RKO (cell line): Measurements from ENCODE around the gene ZNF236.

Experiments
- DNase-seq: peaks from one replicate; pipeline ENCODE4 v3.0.0-alpha.2; 2016; ENCODE audit warnings: low spot score

ZNF236 gene

DNA sequence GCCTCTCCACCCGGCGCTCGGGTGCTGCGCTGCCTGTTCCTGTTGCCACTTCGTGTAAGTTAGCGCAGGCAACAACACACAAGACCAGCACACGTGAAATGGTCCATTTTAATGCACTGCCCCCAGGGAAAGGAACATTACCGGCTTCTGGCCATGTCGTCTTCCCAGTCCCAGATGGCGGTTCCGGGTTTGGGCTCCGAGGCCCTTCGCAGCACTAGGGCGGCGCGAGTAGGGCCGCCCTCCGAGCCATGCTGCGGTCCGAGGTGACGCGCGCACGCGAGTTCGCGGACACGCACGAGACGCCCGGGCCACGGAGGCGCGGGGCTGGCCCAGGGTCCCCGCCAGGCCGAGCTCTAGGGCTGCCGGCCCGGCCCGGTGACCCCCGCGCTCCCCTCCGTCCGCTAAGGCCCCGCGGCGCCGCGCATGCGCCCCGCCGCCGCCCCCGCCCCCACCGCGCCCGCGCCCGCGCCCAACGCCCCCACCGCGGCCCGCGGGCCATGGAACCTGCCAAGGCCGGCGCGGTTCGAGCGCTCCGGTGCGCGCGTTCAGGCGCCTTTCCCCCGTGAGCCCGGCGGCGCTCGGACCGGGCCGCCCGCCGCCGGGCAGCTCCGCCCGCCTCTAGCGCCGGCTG is 367 bp upstream of the ZNF236 start:
- DNase-seq, result peak; percentile 51

GRCh38 chr18:76823161-76823538 is 793 bp downstream of the ZNF236 start:
- no peak for DNase-seq

DNA sequence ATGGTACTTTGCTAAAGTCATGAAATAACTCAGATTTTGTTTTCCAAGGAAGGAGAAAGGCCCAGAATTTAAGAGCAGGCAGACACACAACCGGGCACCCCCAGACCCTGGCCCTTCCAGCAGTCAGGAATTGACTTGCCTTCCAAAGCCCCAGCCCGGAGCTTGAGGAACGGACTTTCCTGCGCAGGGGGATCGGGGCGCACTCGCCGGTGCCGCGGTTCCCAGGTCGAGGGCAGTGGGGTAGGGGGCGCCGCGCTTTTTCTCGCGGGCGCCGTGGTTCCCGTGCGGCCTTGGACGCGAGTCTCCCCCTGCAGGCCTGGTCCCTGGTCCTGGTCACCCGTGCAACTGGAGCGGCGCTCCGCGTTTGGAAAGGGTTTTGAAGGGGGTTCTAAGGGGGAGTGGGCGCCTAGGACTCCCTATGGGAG is 1.2 kb downstream of the ZNF236 start:
- no peak for DNase-seq

DNA sequence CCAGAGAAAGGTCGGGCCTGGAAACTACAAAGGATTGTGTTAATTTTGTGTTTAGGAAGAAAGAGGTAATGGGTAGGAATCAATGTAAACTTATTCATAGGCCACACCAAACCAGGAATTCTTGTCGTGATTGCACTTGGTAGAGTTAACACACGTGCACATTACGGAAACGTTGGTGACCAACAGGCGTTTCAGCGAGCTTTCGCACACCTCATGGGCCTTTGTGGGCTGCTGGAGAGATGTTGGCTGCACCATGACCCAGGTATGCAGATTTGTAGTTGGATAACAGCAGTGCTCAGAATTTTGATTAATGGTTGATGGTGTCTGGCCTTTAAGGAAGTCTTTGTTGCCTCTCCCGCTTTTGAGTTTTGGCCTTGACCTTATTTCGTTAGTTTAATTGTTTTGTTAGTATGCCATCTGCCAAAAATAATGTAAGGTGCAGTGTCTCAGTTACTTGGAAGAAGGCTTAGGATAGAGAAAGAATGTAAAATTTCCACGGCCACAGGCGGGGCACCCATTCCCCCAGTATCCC is 1.9 kb downstream of the ZNF236 start:
- DNase-seq, result no peak

GRCh38 chr18:76824754-76825153 is 2.4 kb downstream of the ZNF236 start:
- DNase-seq, result no peak

DNA sequence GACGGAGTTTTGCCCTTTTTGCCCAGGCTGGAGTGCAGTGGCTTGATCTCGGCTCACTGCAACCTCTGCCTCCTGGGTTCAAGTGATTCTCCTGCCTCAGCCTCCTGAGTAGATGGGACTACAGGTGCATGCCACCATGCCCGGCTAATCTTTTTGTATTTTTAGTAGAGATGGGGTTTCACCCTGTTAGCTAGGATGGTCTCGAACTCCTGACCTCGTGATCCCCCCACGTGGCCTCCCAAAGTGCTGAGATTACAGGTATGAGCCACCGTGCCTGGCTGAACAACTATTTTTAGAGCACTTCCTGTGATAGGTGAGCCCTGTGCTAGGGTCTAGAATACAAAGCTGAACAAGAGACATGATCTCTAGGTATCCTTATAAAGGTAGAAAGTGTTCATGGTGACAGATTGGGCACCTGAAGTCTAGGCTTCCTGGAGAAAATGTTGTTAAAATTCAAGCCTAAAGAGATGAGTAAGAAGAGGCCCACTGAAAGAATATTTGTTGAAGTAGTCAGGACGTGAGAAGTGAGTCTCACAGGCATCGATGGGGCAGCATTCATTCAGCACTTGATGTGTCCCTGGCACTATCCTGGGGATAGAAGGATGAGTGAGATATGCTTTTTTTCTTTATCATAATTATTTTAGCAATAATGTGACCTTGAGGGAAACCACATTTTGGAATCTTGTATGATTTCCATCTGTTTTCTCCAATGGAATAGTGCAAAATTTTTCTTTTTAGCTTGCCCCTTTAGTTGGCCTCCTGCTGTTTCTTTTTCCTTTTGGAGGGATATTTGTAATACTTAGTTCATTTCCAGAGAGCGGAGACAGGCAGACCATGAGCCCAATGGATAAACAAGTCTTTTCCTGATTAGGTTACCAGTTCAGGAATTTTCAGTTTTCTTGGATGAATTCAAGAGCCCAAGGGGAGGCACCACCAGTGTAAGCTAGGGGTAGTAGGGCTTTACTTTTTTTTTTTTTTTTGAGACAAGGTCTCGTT is 5.1 kb downstream of the ZNF236 start:
- peak; percentile 29 for DNase-seq

DNA sequence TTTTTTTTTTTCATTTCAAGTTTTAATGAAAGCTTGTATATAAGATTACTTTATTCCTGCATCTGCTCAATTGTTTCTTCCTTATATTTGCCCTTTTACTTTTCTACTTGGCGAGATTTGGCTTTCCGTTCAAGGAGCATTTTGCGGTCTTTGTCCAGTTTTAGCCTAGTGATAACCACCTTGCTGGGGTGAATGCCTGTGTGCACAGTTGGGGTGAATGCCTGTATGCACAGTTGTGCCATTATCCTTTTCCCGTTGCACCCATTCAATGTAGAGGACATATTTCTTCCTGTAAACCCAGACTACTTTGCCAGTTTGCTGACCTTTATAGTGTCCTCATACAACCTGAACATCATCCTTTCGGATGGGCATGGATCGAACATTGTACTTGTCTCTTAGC is 12.0 kb downstream of the ZNF236 start:
- no peak for DNase-seq

DNA sequence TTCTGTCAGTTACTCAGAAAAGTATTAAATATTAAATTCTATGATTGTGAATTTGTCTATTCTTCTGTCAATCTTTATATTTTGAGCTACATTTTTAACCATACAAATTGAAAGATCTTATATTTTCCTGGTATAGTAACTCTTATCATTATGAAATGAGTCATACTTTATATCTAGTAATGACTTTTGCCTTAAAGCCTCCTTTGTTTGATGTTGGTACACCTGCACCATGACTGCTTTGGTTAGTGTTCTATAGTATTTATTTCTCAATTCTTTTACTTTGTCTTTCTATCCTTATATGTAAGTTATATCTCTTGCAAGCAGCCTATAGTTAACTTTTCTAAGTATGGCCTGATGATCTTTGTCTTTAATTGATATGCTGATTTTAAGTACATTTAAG is 13.0 kb downstream of the ZNF236 start:
- no peak for DNase-seq

DNA sequence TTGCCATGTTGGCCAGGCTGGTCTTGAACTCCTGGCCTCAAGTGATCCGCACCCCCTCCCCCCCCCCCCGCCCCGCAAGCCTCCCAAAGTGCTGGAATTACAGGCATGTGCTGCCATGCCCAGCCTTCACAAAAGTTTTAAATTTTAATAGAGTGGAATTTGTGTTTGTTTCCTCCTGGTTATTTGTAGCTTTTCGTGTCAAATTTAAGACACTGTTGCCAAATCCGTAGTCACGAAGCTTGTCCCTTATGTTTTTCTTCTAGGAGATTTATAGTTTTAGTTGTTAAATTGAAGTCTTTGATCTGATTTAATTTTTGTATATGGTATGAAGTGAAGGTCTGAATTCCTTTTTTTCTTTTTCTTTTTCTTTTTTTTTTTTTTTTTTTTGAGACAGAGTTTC is 14.7 kb downstream of the ZNF236 start:
- no peak for DNase-seq

- DNase-seq, result no peak
Observed at GRCh38 chr18:76838182-76838581, 15.8 kb downstream of the ZNF236 start.

- no peak for DNase-seq
Observed at GRCh38 chr18:76839086-76839794, 16.9 kb downstream of the ZNF236 start.

DNA sequence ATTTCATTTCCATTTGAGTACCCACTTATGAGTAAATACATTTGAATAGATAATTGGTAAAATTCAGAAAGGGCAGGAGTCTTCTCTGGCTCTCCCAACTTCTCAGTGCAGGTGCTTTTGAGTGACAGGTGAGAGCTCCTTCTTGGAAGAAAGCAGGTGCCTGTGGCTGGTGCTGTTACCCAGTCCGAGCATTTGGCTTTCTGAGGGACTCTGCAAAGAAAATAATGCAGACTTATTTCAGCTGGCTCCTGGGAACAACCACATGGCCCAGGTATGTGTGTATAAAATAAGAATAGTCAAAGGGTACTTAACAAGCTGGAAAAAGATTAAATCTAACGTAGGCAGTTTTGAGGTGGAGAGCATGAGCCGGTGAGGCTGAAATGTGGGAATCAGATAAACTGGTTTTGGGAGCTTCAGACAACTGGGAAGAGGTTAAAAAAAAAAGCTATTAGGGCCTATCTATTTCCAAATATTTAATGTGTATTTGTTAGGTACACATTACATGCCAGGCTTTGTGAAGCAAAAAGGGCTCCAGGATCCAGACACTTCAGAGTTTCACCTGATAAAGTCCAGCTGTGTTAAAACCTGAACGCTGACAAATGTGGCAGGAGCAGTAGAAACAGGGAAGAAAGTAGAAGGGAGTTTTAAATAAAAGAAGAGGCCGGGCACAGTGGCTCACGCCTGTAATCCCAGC is 20.6 kb downstream of the ZNF236 start:
- DNase-seq, result no peak

GRCh38 chr18:76844144-76844543 is 21.8 kb downstream of the ZNF236 start:
- DNase-seq, result no peak

DNA sequence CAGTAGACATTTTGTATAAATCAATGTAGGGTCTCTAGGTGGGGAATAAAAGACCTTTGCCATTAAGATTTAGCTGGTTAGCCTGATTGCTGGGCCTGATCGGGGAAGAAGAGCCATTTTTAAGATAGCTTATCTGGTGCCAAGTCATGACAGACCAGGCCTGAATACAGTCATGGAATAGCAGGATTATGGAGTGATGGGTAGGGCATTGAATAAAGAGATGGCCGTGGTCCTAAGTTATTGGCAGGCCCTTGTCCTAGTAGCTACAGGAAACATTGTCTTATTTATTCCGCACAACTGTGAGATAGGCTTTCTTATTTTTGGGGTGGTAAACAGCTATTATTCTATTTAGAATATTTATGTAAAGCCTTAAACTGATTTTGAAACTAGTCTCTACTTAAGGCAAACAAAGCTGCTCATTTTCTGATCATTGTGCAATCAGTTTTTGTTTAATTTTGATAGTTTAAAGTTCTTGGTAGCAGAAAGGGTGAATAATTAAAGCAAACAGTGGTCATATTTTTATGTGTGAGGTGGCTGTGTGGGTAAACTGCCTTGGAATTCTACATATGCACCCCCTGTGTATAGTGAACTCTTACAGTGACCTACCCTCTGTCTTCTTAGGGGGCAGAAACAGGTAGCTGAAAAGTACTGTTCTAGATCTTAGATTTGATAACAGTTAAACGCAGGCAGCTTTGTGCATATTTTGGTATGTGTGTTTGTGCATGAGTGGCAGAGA is 22.6 kb downstream of the ZNF236 start:
- no peak for DNase-seq

DNA sequence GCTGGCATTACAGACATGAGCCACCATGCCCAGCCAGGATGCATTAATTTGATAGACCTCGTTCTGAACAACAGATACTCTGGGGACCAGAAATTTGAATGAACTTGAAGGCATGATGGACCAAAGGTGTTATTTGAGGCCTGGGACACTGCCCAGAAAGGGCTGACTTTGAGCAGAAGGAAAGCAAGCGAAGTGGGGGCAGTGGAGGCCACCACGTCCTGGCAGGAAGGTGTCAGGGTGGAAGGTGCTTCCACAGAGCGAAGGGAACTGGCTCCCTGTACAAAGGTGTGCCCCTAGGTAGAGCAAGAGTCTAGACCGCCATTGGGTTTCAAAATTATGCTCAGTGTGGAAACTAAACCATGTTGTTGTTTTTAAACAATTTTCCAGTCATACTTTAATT is 23.9 kb downstream of the ZNF236 start:
- no peak for DNase-seq

GRCh38 chr18:76847916-76848315 is 25.6 kb downstream of the ZNF236 start:
- DNase-seq, result peak; percentile 32

- no peak for DNase-seq
Observed at GRCh38 chr18:76850112-76850511, 27.8 kb downstream of the ZNF236 start.

- DNase-seq, result no peak
Observed at GRCh38 chr18:76855594-76855993, 33.2 kb downstream of the ZNF236 start.

DNA sequence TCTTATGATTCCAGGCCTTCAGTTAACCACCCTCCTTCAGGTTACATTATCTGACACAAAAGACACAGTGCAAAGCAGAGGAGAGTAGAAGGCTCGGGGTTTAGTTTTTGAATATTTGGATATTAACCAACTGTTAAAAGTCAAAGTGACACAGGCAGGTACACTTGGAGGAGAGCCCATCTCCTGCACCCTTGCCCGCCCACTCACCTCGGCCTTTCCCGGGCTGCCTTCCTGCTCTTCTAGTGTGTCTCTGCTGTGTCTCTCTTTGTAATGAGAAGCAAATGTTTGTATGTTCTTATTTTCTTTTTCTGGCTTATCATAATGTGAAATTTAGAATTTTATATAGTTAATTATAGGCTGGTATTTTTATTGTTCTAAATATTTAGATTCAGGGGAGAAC is 35.1 kb downstream of the ZNF236 start:
- DNase-seq, result no peak

GRCh38 chr18:76859474-76860339 is 37.4 kb downstream of the ZNF236 start:
- DNase-seq, result no peak
